RWPE2 (cell line): ENCODE data around the gene INO80.
"Not testable (repeated sequence)": the region's sequence is repeated elsewhere in the genome, so short reads cannot be mapped to it uniquely, and the experiment has no call there.

Experiments
- ATAC-seq: fragments of 200-7000 bp; cut with Tn5 transposase; 3 replicates; pipeline ENCODE4 v1.9.1; 2021; ENCODE audit warnings: low read depth
- DNase-seq: peaks from one replicate; pipeline ENCODE4 v3.0.0-alpha.2; 2020; ENCODE audit warnings: low spot score
- H3K27ac ChIP-seq: fragments of 450-650 bp; 2 replicates; pipeline ENCODE4 v1.5.1; 2017; ENCODE audit warnings: mild to moderate bottlenecking; ENCODE audit not compliant: poor library complexity, severe bottlenecking
- H3K27me3 ChIP-seq: fragments of 250-450 bp; sonication (Bioruptor Pico); 2 replicates; pipeline ENCODE4 v1.5.1; 2021; ENCODE audit warnings: mild to moderate bottlenecking, moderate library complexity; ENCODE audit not compliant: insufficient read depth, poor library complexity, severe bottlenecking
- H3K36me3 ChIP-seq: fragments of 250-450 bp; sonication (Bioruptor Pico); 2 replicates; pipeline ENCODE4 v1.5.1; 2020; ENCODE audit warnings: low read depth, mild to moderate bottlenecking, moderate library complexity
- H3K4me1 ChIP-seq: fragments of 250-450 bp; sonication (Bioruptor Pico); 2 replicates; pipeline ENCODE4 v1.5.1; 2021; ENCODE audit warnings: mild to moderate bottlenecking, moderate library complexity; ENCODE audit not compliant: insufficient read depth, poor library complexity, severe bottlenecking
- H3K4me3 ChIP-seq: fragments of 250-450 bp; sonication (Bioruptor Pico); 2 replicates; pipeline ENCODE4 v1.5.1; 2021; ENCODE audit warnings: mild to moderate bottlenecking, moderate library complexity; ENCODE audit not compliant: severe bottlenecking
- H3K9me3 ChIP-seq: fragments of 250-450 bp; sonication (Bioruptor Pico); 2 replicates; pipeline ENCODE4 v1.5.1; 2021; ENCODE audit warnings: mild to moderate bottlenecking, moderate library complexity; ENCODE audit not compliant: severe bottlenecking
- CTCF ChIP-seq: fragments of 450-650 bp; IDR thresholded peaks from one replicate; pipeline ENCODE4 v1.5.1; 2017; ENCODE audit warnings: mild to moderate bottlenecking, moderate library complexity; ENCODE audit not compliant: poor library complexity, severe bottlenecking

INO80 gene

GRCh38 chr15:40968290-40969085 lies 147.6 kb downstream of the INO80 start:
- no peaks in the 10 kb centered on the region for H3K27me3 ChIP-seq
- H3K27ac ChIP-seq: no peak overlapping the region
- no peak overlapping the region for H3K4me3 ChIP-seq
- TF ChIP-seq CTCF: no peak
- no peaks in the 10 kb centered on the region for H3K9me3 ChIP-seq
- DNase-seq: no peak
- no peaks in the 10 kb centered on the region for H3K4me1 ChIP-seq
- H3K36me3 ChIP-seq: no peaks in the 10 kb centered on the region
- no peak for ATAC-seq

GRCh38 chr15:40964634-40965033 lies 151.4 kb downstream of the INO80 start:
- Histone ChIP-seq H3K27me3 (no peaks in the 10 kb centered on the region), H3K27ac (no peak overlapping the region), H3K9me3 (no peaks in the 10 kb centered on the region), H3K4me1 (peaks cover 6% of the 10 kb centered on the region), H3K4me3 (no peak overlapping the region), H3K36me3 (no peaks in the 10 kb centered on the region)
- ATAC-seq (no peak), DNase-seq (peak; percentile 82)
- no peak for TF ChIP-seq CTCF

GRCh38 chr15:40964006-40964405 lies 152.1 kb downstream of the INO80 start:
- no peak for TF ChIP-seq CTCF
- H3K27ac ChIP-seq: no peak overlapping the region
- H3K4me3 ChIP-seq: no peak overlapping the region
- ATAC-seq (no peak), DNase-seq (peak; percentile 67)
- H3K4me1 ChIP-seq: peaks cover 6% of the 10 kb centered on the region
- no peaks in the 10 kb centered on the region for H3K9me3 ChIP-seq
- no peaks in the 10 kb centered on the region for H3K36me3 ChIP-seq
- no peaks in the 10 kb centered on the region for H3K27me3 ChIP-seq

- DNase-seq (no peak), ATAC-seq (no peak)
- no peak for TF ChIP-seq CTCF
- Histone ChIP-seq H3K27ac (no peak overlapping the region), H3K36me3 (no peaks in the 10 kb centered on the region), H3K4me3 (no peak overlapping the region), H3K27me3 (no peaks in the 10 kb centered on the region), H3K9me3 (no peaks in the 10 kb centered on the region), H3K4me1 (peaks cover 6% of the 10 kb centered on the region)
These were observed 152.9 kb downstream of the INO80 start for GRCh38 chr15:40963201-40963600.

- ATAC-seq, H3K4me3 ChIP-seq, H3K4me1 ChIP-seq, H3K9me3 ChIP-seq, H3K27me3 ChIP-seq, H3K27ac ChIP-seq, H3K36me3 ChIP-seq: not testable (repeated sequence)
- DNase-seq: peak; percentile 15
These were observed 153.8 kb downstream of the INO80 start for GRCh38 chr15:40962317-40962716.

GRCh38 chr15:40961740-40962139 lies 154.3 kb downstream of the INO80 start:
- H3K4me3 ChIP-seq, H3K27ac ChIP-seq, ATAC-seq, H3K4me1 ChIP-seq, H3K9me3 ChIP-seq, H3K36me3 ChIP-seq, H3K27me3 ChIP-seq: not testable (repeated sequence)
- DNase-seq: peak; percentile 47
